HL-60 (cell line): ENCODE results near the gene ADSL.

Experiments
- DNase-seq, 2 experiments: peaks; one replicate each; pipeline ENCODE4 v3.0.0-alpha.2; 2010 to 2020; ENCODE audit warnings: low read depth in 1 of 2, low spot score in 1 of 2
- H3K27ac ChIP-seq: fragments of 250-450 bp; sonication (Bioruptor Pico); replicated peaks from 2 replicates; pipeline ENCODE4 v1.5.1; 2020; ENCODE audit warnings: mild to moderate bottlenecking, moderate library complexity
- H3K27me3 ChIP-seq: fragments of 250-450 bp; sonication (Bioruptor Pico); 2 replicates; pipeline ENCODE4 v1.5.1; 2021; ENCODE audit warnings: mild to moderate bottlenecking, moderate library complexity; ENCODE audit not compliant: insufficient read depth, poor library complexity, severe bottlenecking
- H3K4me3 ChIP-seq: replicated peaks from 2 replicates; pipeline ENCODE4 v1.5.1; 2011; ENCODE audit warnings: mild to moderate bottlenecking, control low read depth, low read length; ENCODE audit not compliant: insufficient read depth
- GABPA ChIP-seq: IDR thresholded peaks from 2 replicates; pipeline ENCODE4 v1.6.1; 2012; ENCODE audit warnings: low read depth
- POLR2AphosphoS5 ChIP-seq: IDR thresholded peaks from 2 replicates; pipeline ENCODE4 v1.6.1; 2012; ENCODE audit warnings: low read depth
- SPI1 ChIP-seq: IDR thresholded peaks from 2 replicates; pipeline ENCODE4 v1.6.1; 2012; ENCODE audit warnings: low read depth, mild to moderate bottlenecking, borderline replicate concordance
- TF ChIP-seq, protein P1 (sequence below): IDR thresholded peaks from one replicate; pipeline ENCODE4 v1.5.1; 2011; ENCODE audit warnings: low read length, control low read depth, inconsistent platforms; ENCODE audit not compliant: insufficient read depth
- TF ChIP-seq, protein P2 (sequence below): IDR thresholded peaks from 2 replicates; pipeline ENCODE4 v1.6.1; 2012; ENCODE audit warnings: low read depth; ENCODE audit not compliant: insufficient replicate concordance

Gene ADSL

DNA sequence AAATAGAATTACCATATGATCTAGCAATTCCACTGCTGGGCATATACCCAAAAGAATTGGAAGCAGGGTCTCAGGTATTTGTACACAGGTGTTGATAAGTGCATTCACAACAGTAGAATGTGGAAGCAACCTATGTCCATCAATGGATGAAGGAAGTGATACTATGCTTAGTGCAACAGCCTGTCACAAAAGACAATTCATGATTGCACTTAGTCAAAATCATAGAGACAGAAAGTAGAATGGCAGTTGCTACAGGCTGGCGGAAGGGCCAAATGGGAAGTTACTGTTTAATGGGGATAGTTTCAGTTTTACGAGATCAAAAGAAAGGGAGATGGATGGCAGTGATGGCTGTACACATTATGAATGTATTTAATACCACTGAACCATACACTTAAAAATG, 66.1 kb downstream of the ADSL start:
- no peaks in the 10 kb centered on the region for H3K27me3 ChIP-seq
- TF ChIP-seq, protein P1, sequence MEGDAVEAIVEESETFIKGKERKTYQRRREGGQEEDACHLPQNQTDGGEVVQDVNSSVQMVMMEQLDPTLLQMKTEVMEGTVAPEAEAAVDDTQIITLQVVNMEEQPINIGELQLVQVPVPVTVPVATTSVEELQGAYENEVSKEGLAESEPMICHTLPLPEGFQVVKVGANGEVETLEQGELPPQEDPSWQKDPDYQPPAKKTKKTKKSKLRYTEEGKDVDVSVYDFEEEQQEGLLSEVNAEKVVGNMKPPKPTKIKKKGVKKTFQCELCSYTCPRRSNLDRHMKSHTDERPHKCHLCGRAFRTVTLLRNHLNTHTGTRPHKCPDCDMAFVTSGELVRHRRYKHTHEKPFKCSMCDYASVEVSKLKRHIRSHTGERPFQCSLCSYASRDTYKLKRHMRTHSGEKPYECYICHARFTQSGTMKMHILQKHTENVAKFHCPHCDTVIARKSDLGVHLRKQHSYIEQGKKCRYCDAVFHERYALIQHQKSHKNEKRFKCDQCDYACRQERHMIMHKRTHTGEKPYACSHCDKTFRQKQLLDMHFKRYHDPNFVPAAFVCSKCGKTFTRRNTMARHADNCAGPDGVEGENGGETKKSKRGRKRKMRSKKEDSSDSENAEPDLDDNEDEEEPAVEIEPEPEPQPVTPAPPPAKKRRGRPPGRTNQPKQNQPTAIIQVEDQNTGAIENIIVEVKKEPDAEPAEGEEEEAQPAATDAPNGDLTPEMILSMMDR, result no peak
- DNase-seq, result no peak
- H3K4me3 ChIP-seq, result no peak overlapping the region
- H3K27ac ChIP-seq, result no peak overlapping the region

DNA sequence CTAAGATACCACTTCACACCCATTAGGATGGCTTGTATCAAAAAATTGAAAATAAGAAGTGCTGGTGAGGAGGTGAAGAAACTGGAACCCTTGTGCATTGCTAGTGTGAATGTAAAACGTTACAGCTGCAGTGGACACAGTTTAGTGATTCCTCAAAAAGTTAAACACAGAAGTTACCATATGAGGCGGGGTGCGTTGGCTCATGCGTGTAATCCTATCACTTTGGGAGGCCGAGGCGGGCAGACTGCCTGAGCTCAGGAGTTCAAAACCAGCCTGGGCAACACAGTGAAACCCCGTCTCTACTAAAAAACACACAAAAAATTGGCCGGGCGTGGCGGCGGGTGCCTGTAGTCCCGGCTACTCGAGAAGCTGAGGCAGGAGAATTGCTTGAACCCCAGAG, 67.6 kb downstream of the ADSL start:
- no peak for DNase-seq
- TF ChIP-seq, protein P2, sequence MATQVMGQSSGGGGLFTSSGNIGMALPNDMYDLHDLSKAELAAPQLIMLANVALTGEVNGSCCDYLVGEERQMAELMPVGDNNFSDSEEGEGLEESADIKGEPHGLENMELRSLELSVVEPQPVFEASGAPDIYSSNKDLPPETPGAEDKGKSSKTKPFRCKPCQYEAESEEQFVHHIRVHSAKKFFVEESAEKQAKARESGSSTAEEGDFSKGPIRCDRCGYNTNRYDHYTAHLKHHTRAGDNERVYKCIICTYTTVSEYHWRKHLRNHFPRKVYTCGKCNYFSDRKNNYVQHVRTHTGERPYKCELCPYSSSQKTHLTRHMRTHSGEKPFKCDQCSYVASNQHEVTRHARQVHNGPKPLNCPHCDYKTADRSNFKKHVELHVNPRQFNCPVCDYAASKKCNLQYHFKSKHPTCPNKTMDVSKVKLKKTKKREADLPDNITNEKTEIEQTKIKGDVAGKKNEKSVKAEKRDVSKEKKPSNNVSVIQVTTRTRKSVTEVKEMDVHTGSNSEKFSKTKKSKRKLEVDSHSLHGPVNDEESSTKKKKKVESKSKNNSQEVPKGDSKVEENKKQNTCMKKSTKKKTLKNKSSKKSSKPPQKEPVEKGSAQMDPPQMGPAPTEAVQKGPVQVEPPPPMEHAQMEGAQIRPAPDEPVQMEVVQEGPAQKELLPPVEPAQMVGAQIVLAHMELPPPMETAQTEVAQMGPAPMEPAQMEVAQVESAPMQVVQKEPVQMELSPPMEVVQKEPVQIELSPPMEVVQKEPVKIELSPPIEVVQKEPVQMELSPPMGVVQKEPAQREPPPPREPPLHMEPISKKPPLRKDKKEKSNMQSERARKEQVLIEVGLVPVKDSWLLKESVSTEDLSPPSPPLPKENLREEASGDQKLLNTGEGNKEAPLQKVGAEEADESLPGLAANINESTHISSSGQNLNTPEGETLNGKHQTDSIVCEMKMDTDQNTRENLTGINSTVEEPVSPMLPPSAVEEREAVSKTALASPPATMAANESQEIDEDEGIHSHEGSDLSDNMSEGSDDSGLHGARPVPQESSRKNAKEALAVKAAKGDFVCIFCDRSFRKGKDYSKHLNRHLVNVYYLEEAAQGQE, result no peak
- TF ChIP-seq, protein P1, result no peak
- TF ChIP-seq GABPA, result no peak
- TF ChIP-seq SPI1, result no peak
- no peak for TF ChIP-seq POLR2AphosphoS5
- no peak overlapping the region for H3K4me3 ChIP-seq
- H3K27ac ChIP-seq, result no peak overlapping the region
- no peaks in the 10 kb centered on the region for H3K27me3 ChIP-seq

DNA sequence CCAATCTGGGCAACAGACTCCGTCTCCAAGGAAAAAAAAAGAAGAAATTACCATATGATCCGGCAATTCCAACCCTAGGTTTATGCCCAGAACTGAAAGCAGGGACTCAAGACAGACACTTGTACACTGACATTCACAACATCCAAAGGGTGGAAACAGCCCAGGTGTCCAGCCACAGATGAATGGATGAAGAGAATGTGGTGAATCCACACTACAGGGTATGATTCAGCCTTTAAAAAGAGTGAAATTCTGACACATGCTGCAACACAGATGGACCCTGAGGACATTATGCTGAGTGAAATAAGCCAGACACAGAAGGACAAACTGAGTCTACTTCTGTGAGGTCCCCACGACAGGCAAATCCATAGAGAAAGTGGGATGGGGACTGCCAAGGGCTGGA, 68.0 kb downstream of the ADSL start:
- Histone ChIP-seq H3K4me3 (no peak overlapping the region), H3K27me3 (no peaks in the 10 kb centered on the region), H3K27ac (no peak overlapping the region; the same call in 1 of the 2 replicates)
- TF ChIP-seq, protein P1, result no peak
- TF ChIP-seq, protein P2, result no peak
- no peak for TF ChIP-seq GABPA
- TF ChIP-seq POLR2AphosphoS5, result no peak
- no peak for DNase-seq

DNA sequence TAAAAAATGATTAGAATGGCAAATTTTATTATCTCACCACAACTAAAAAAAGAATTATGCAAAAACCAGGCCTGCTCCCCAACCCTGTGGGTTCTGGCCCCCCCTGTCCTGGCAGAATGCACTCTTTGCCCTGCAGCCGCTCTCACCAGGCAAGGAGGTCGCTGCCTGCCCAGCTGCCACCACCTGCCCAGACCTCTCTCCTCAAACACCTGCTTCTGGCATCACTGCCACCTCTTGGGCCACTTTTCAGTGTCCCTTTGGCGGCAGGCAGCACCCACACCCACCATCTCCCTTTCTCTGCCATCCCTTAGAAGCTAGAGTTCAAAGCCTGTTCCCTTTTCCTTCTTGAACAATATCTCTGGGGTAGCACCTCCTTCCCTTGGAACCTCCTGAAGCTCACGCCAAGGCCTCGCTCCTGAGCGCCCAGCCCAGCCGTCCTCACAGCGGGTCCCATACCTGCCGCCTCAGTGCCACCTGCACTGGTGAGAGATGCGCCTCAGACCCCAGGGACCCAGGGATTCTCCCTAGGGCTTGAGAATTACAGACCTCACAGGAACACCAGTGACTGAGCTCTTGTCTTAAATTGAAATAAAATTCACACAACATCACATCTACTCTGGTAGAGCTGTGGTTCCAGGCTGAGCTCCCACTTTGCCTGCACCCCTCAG, 68.7 kb downstream of the ADSL start:
- DNase-seq, result no peak
- TF ChIP-seq, protein P1, result no peak
- TF ChIP-seq POLR2AphosphoS5, result peak; percentile 4; the same call in 1 of the 2 replicates
- TF ChIP-seq GABPA, result no peak
- no peak for TF ChIP-seq SPI1
- peak overlapping the region; percentile 59; the same call in 1 of the 2 replicates for H3K27ac ChIP-seq
- no peaks in the 10 kb centered on the region for H3K27me3 ChIP-seq
- no peak overlapping the region for H3K4me3 ChIP-seq
